H1 (cell line): Measurements from ENCODE around the gene ZSCAN4. TPM values are rescaled to one million over a fixed set of nuclear protein-coding genes. Genes with fewer than 3 reads are reported as not detected.

ENCODE experiments used
- CTCF ChIA-PET: fragments of 300-600 bp; sonication (Branson Sonifier 250); formaldehyde crosslinking; loops from one replicate; lab custom pipeline; 2021; ENCODE audit not compliant: partially characterized antibody; lab: Charles Lee
- POLR2A ChIA-PET: fragments of 300-600 bp; sonication (Branson Sonifier 250); formaldehyde crosslinking; loops from one replicate; lab custom pipeline; 2021; ENCODE audit warnings: inconsistent platforms; ENCODE audit not compliant: partially characterized antibody; lab: Charles Lee
- DNase-seq, 2 experiments: peaks; one replicate each; pipeline versions ENCODE4 v3.0.0 to v3.0.0-alpha.2; 2010 to 2022; ENCODE audit warnings: low spot score in 2 of 2, low read depth in 1 of 2, mixed read lengths in 1 of 2
- FAIRE-seq: peaks from 2 replicates; lab custom pipeline; 2011; peaks lifted over from hg19 to GRCh38; lab: Jason Lieb, UNC
- H2AFZ ChIP-seq: 2 replicates; pipeline ENCODE4 v1.8.1; 2012; ENCODE audit warnings: low read length, inconsistent platforms
- H2AK5ac ChIP-seq: 2 replicates; pipeline ENCODE4 v1.6.1; 2013; ENCODE audit warnings: low read depth, low read length
- H2BK120ac ChIP-seq: replicated peaks from 2 replicates; pipeline ENCODE3; 2013; ENCODE audit warnings: low read depth, low read length, inconsistent platforms
- H2BK12ac ChIP-seq: 2 replicates; pipeline ENCODE4 v1.6.1; 2013; ENCODE audit warnings: low read depth, low read length
- H2BK15ac ChIP-seq: 2 replicates; pipeline ENCODE4 v1.6.1; 2013; ENCODE audit warnings: low read length
- H2BK20ac ChIP-seq: 2 replicates; pipeline ENCODE4 v1.6.1; 2013; ENCODE audit warnings: low read length
- H2BK5ac ChIP-seq: 2 replicates; pipeline ENCODE4 v1.6.1; 2013; ENCODE audit warnings: low read depth, low read length
- H3K14ac ChIP-seq: 2 replicates; pipeline ENCODE4 v1.6.1; 2013; ENCODE audit warnings: inconsistent platforms; ENCODE audit not compliant: insufficient read length
- H3K18ac ChIP-seq: 2 replicates; pipeline ENCODE4 v1.6.1; 2013; ENCODE audit warnings: low read length; ENCODE audit errors: extremely low read depth
- H3K23ac ChIP-seq: 2 replicates; pipeline ENCODE4 v1.6.1; 2013; ENCODE audit warnings: inconsistent platforms; ENCODE audit not compliant: insufficient read length
- H3K23me2 ChIP-seq: 2 replicates; pipeline ENCODE4 v1.6.1; 2013; ENCODE audit warnings: low read depth, low read length
- H3K27ac ChIP-seq: 2 replicates; pipeline ENCODE4 v1.6.1; 2011; ENCODE audit warnings: low read depth, low read length, inconsistent platforms
- H3K27me3 ChIP-seq, 4 experiments: replicated peaks in 1 of 4; 1 replicate in 1 of 4; 2 replicates in 3 of 4; pipeline versions ENCODE4 v1.6.1 to v1.8.1; 2011 to 2013; ENCODE audit warnings: low read length in 3 of 4, mild to moderate bottlenecking in 3 of 4, inconsistent platforms in 2 of 4, mixed read lengths in 2 of 4, moderate library complexity in 1 of 4; ENCODE audit not compliant: control insufficient read depth in 3 of 4, insufficient read depth in 3 of 4; ENCODE audit errors: extremely low read depth in 1 of 4
- H3K36me3 ChIP-seq, 4 experiments: 2 replicates each; pipeline versions ENCODE4 v1.6.1 to v1.8.1; 2011 to 2013; ENCODE audit warnings: mild to moderate bottlenecking in 4 of 4, low read length in 3 of 4, moderate library complexity in 2 of 4, control low read depth in 1 of 4, inconsistent platforms in 1 of 4; ENCODE audit not compliant: insufficient read depth in 4 of 4, control insufficient read depth in 2 of 4
- H3K4ac ChIP-seq: replicated peaks from 2 replicates; pipeline ENCODE3; 2013; ENCODE audit warnings: low read length, low read depth, mixed read lengths, inconsistent platforms; ENCODE audit not compliant: insufficient read length
- H3K4me1 ChIP-seq, 4 experiments: replicated peaks in 1 of 4; 1 replicate in 1 of 4; 2 replicates in 3 of 4; pipeline versions ENCODE4 v1.6.1 to v1.8.1; 2011 to 2013; ENCODE audit warnings: low read length in 3 of 4, inconsistent platforms in 2 of 4, mixed read lengths in 1 of 4; ENCODE audit not compliant: insufficient read depth in 4 of 4, control insufficient read depth in 3 of 4
- H3K4me2 ChIP-seq, 2 experiments: 2 replicates each; pipeline versions ENCODE4 v1.6.1 to v1.8.1; 2011 to 2013; ENCODE audit warnings: low read depth in 2 of 2, low read length in 2 of 2, control low read depth in 1 of 2, inconsistent platforms in 1 of 2, mild to moderate bottlenecking in 1 of 2; ENCODE audit not compliant: insufficient read depth in 1 of 2
- H3K4me3 ChIP-seq, 4 experiments: fragments of 200-600, 300-600 bp in 1 of 4; sonication (generic), shearing (Covaris generic), sonication (Bioruptor Twin) in 1 of 4; 2 replicates each; pipeline versions ENCODE4 v1.5.1 to v1.8.1; 2011 to 2016; ENCODE audit warnings: low read length in 4 of 4, low read depth in 3 of 4, control low read depth in 2 of 4, inconsistent platforms in 2 of 4, mild to moderate bottlenecking in 2 of 4, mixed read lengths in 1 of 4, moderate library complexity in 1 of 4; ENCODE audit not compliant: insufficient read depth in 2 of 4; ENCODE audit errors: extremely low read depth in 1 of 4
- H3K56ac ChIP-seq: replicated peaks from 2 replicates; pipeline ENCODE3; 2013; ENCODE audit warnings: low read depth, mild to moderate bottlenecking, mixed read lengths, low read length, inconsistent platforms; ENCODE audit not compliant: insufficient read length
- H3K79me1 ChIP-seq: 2 replicates; pipeline ENCODE4 v1.6.1; 2013; ENCODE audit warnings: low read depth, low read length, control low read depth
- H3K79me2 ChIP-seq, 2 experiments: 2 replicates each; pipeline versions ENCODE4 v1.6.1 to v1.8.1; 2012 to 2013; ENCODE audit warnings: low read length in 2 of 2, mild to moderate bottlenecking in 2 of 2, inconsistent platforms in 1 of 2; ENCODE audit not compliant: insufficient read depth in 2 of 2, control insufficient read depth in 1 of 2
- H3K9ac ChIP-seq, 4 experiments: replicated peaks in 1 of 4; 1 replicate in 1 of 4; 2 replicates in 3 of 4; pipeline versions ENCODE4 v1.6.1 to v1.8.1; 2011 to 2013; ENCODE audit warnings: low read depth in 3 of 4, low read length in 3 of 4, control low read depth in 2 of 4, mild to moderate bottlenecking in 2 of 4, moderate library complexity in 2 of 4, inconsistent platforms in 1 of 4; ENCODE audit errors: extremely low read depth in 1 of 4
- H3K9me3 ChIP-seq, 2 experiments: 2 replicates each; pipeline versions ENCODE4 v1.6.1 to v1.8.1; 2012 to 2013; ENCODE audit warnings: mild to moderate bottlenecking in 2 of 2, moderate library complexity in 2 of 2, control low read depth in 1 of 2, inconsistent platforms in 1 of 2, low read depth in 1 of 2, low read length in 1 of 2, mixed read lengths in 1 of 2; ENCODE audit not compliant: insufficient read depth in 2 of 2
- H4K20me1 ChIP-seq, 2 experiments: replicated peaks in 1 of 2; 2 replicates each; pipeline versions ENCODE3 to v1.8.1; 2011 to 2013; ENCODE audit warnings: inconsistent platforms in 2 of 2, low read length in 2 of 2, mild to moderate bottlenecking in 1 of 2; ENCODE audit not compliant: insufficient read depth in 2 of 2, control insufficient read depth in 1 of 2
- H4K5ac ChIP-seq: 2 replicates; pipeline ENCODE4 v1.6.1; 2013; ENCODE audit warnings: low read length, low read depth, mixed read lengths, inconsistent platforms; ENCODE audit not compliant: insufficient read length
- H4K8ac ChIP-seq: 2 replicates; pipeline ENCODE4 v1.8.0; 2013; ENCODE audit warnings: mild to moderate bottlenecking, moderate library complexity, low read length, inconsistent platforms; ENCODE audit not compliant: insufficient read depth; ENCODE audit errors: extremely low read depth
- H4K91ac ChIP-seq: replicated peaks from 2 replicates; pipeline ENCODE3; 2013; ENCODE audit warnings: low read length, mixed read lengths, inconsistent platforms; ENCODE audit not compliant: insufficient read length
- CEBPB ChIP-seq: IDR thresholded peaks from 2 replicates; pipeline ENCODE4 v1.6.1; 2012; ENCODE audit warnings: low read depth, low read length
- WGBS, 2 experiments: shearing (Covaris generic) in 1 of 2; methylation state at CpG; one replicate each; pipeline versions ENCODE4 v1.1.6 to v1.1.7; 2013 to 2015; ENCODE audit warnings: low lambda C conversion rate in 2 of 2, mixed read lengths in 2 of 2, inconsistent platforms in 1 of 2, low coverage in 1 of 2, missing lambda C conversion rate in 1 of 2; ENCODE audit not compliant: insufficient replicate concordance in 2 of 2, insufficient coverage in 1 of 2, insufficient read length in 1 of 2; ENCODE audit errors: extremely low coverage in 1 of 2, missing lambda C conversion rate in 1 of 2; 5-methylcytosine and 5-hydroxymethylcytosine counted together
- polyA plus RNA-seq, 7 experiments: library from polyadenylated mRNA; depleted of rRNA in 3 of 7; stranded (reverse) in 5 of 7; unstranded in 2 of 7; fragments of >200 nt in 5 of 7; fragments of 200-250 nt in 2 of 7; gene quantifications; 1 replicate in 5 of 7; 2 replicates in 1 of 7; 4 replicates in 1 of 7; pipeline versions ENCODE4 v1.2.1 to v1.2.3, GENCODE V29; 2011 to 2013; ENCODE audit warnings: missing spikeins in 2 of 7, mixed read lengths in 2 of 7
- total RNA-seq: library from RNA; stranded (reverse); fragmentation: NEBNext Ultra II Directional; extraction: Animal tissue kit (Norgen Biotek cat#: 25700); gene quantifications from 2 replicates; pipeline ENCODE4 v1.2.1, GENCODE V29; 2021

The ZSCAN4 gene
- total and polyA plus RNA-seq, 2 of the 8 experiments (the other 6 are each of a cell fraction or from before 2014, with no cell fraction given): not detected

GRCh38 chr19:57709616-57710015, 40.9 kb downstream of the ZSCAN4 start:
- ChIA-PET POLR2A (interaction anchor here (0.6 to 6.0 kb wide), 36 partner anchors 9 to 444 kb away, joined by 3 to 51 read pairs (median 4); partner anchors contain the start of genes ZIK1, ZNF134, ZNF211 and ZNF416), CTCF (interaction anchor here (0.8 to 0.9 kb wide), 2 partner anchors 38 to 42 kb away, joined by 3 to 4 read pairs; no protein-coding TSS in a partner anchor)
- Histone ChIP-seq H3K4me3 (peak overlapping the region; percentile 91 to 97 (median 94); a peak in 7 of 8 replicates), H2AFZ (peak overlapping the region; percentile 85), H2AK5ac (no peak overlapping the region), H3K27me3 (no peaks in the 10 kb centered on the region), H4K5ac (no peak overlapping the region), H2BK5ac (no peak overlapping the region), H3K27ac (no peak overlapping the region), H3K9me3 (no peaks in the 10 kb centered on the region), H3K36me3 (peaks cover 0 to 4% (median 4%) of the 10 kb centered on the region in 4 experiments; a peak in 6 of 8 replicates), H4K8ac (0 out of 2 replicates have a peak overlapping the region, but pooled peaks have one; percentile 37), H2BK15ac (no peak overlapping the region), H3K4me1 (peaks cover 0 to 9% (median 4%) of the 10 kb centered on the region in 4 experiments; a peak in 5 of 7 replicates), H3K9ac (no peak overlapping the region), H2BK120ac (no peak overlapping the region), H2BK20ac (no peak overlapping the region), H3K14ac (no peak overlapping the region), H4K91ac (no peak overlapping the region), H3K23me2 (peaks cover 13% of the 10 kb centered on the region), H2BK12ac (no peak overlapping the region), H3K23ac (no peak overlapping the region), H3K4me2 (peak overlapping the region; percentile 84 to 92), H3K4ac (no peak overlapping the region), H3K18ac (no peak overlapping the region)
- FAIRE-seq: no peak
- peak in 1 of 2 experiments; percentile 50 for DNase-seq
- TF ChIP-seq CEBPB: no peak
- TF ChIP-seq, all 59 proteins: peak for 0
- WGBS, 2 experiments: 41% methylated on average over 15 of the region's 15 CpGs; no CpG with 5 or more reads in 1 of the 2 experiments
- H4K20me1 ChIP-seq: peaks cover 0 to 13% of the 10 kb centered on the region in 2 experiments
- peaks cover 27% of the 10 kb centered on the region for H3K79me1 ChIP-seq
- peaks cover 12 to 38% of the 10 kb centered on the region in 2 experiments for H3K79me2 ChIP-seq
- no peak overlapping the region for H3K56ac ChIP-seq
